Mammary epithelial cell (primary cell): Measurements from ENCODE around the gene POLR3G.

Experiments
- CTCF ChIP-seq, 2 donors: IDR thresholded peaks in 1 of 2; conservative IDR thresholded peaks in 1 of 2; 2 replicates each; pipeline ENCODE4 v1.5.1; 2011 to 2012; ENCODE audit warnings: inconsistent platforms in 2 of 2, low read length in 2 of 2, mild to moderate bottlenecking in 2 of 2, control low read depth in 1 of 2, low read depth in 1 of 2; ENCODE audit not compliant: insufficient read depth in 1 of 2; ENCODE audit errors: extremely low read depth in 1 of 2
- EZH2 ChIP-seq: IDR thresholded peaks from 2 replicates; pipeline ENCODE4 v1.6.1; 2012; ENCODE audit warnings: low read length, inconsistent platforms, borderline replicate concordance

GRCh38 chr5:90479611-90480385 lies 5.1 kb downstream of the POLR3G start:
- no peak for TF ChIP-seq EZH2
- no peak for TF ChIP-seq CTCF (conservative IDR thresholded peaks at IDR 0.05 in 1 of 2, IDR thresholded peaks at IDR 0.05 in 1 of 2; ENCODE audit: extremely low read depth in 1 of 2, insufficient read depth in 1 of 2, low read depth in 1 of 2, low read length in 2 of 2)
